Medulla oblongata (tissue), 1 donor: ENCODE data around the gene CDH22.

Experiments
- DNase-seq: peaks from one replicate; pipeline ENCODE4 v3.0.0-alpha.2; 2015; ENCODE audit errors: extremely low spot score

CDH22 gene

GRCh38 chr20:46308258-46309157, at the start of gene CDH22:
Gene CDH22 (minus strand): TSS chr20:46308498. CDS start chr20:46251294, 57,204 bp downstream.
- DNase-seq: peak; percentile 72

GRCh38 chr20:46357030-46357514, 48.8 kb upstream of the CDH22 start:
- DNase-seq: no peak

- DNase-seq: no peak
Observed at GRCh38 chr20:46356195-46357029, 48.1 kb upstream of the CDH22 start.

- no peak for DNase-seq
Observed at GRCh38 chr20:46355778-46356177, 47.5 kb upstream of the CDH22 start.

GRCh38 chr20:46354920-46355654, 46.8 kb upstream of the CDH22 start:
- no peak for DNase-seq

- DNase-seq: no peak
Observed at GRCh38 chr20:46354207-46354555, 45.9 kb upstream of the CDH22 start.

- no peak for DNase-seq
Observed at GRCh38 chr20:46353500-46354206, 45.4 kb upstream of the CDH22 start.

- no peak for DNase-seq
Observed at GRCh38 chr20:46352370-46352938, 44.2 kb upstream of the CDH22 start.

- DNase-seq: no peak
Observed at GRCh38 chr20:46351357-46352058, 43.2 kb upstream of the CDH22 start.

- peak; percentile 45 for DNase-seq
Observed at GRCh38 chr20:46350986-46351267, 42.6 kb upstream of the CDH22 start.

GRCh38 chr20:46350201-46350985, 42.1 kb upstream of the CDH22 start:
- DNase-seq: peak; percentile 43

GRCh38 chr20:46349742-46350056, 41.4 kb upstream of the CDH22 start:
- no peak for DNase-seq

- DNase-seq: peak; percentile 80
Observed at GRCh38 chr20:46349035-46349741, 40.9 kb upstream of the CDH22 start.

GRCh38 chr20:46347841-46348803, 39.8 kb upstream of the CDH22 start:
- peak; percentile 37 for DNase-seq

- no peak for DNase-seq
Observed at GRCh38 chr20:46346770-46347169, 38.5 kb upstream of the CDH22 start.

- no peak for DNase-seq
Observed at GRCh38 chr20:46344488-46345162, 36.3 kb upstream of the CDH22 start.

GRCh38 chr20:46343975-46344357, 35.7 kb upstream of the CDH22 start:
- DNase-seq: no peak
